Gastroesophageal sphincter (tissue), 3 donors: ENCODE data around the gene OR10AD1.

ENCODE experiments used
- CTCF ChIP-seq, 4 experiments: fragments of 200-600 bp in 2 of 4; fragments of 450-650 bp in 2 of 4; sonication (generic) in 1 of 4; IDR thresholded peaks; one replicate each; pipeline ENCODE4 v1.5.1; 2017 to 2019; ENCODE audit warnings: antibody characterized with exemption in 4 of 4, mild to moderate bottlenecking in 2 of 4, moderate library complexity in 2 of 4
- POLR2A ChIP-seq, 2 donors: fragments of 450-650 bp; IDR thresholded peaks; one replicate each; pipeline ENCODE4 v1.6.1; 2017; ENCODE audit warnings: antibody characterized with exemption in 2 of 2, mild to moderate bottlenecking in 2 of 2, moderate library complexity in 1 of 2

- no peak for TF ChIP-seq POLR2A (IDR thresholded peaks at IDR 0.05)
- no peak for TF ChIP-seq CTCF (IDR thresholded peaks at IDR 0.05)
Measured at GRCh38 chr12:48185181-48185919, 17.7 kb downstream of the OR10AD1 start.
